PC-9 (cell line): ENCODE results near the gene OR10J1.

Experiments
- CTCF ChIP-seq: fragments of 200-600 bp; sonication (generic); conservative IDR thresholded peaks from 2 replicates; pipeline ENCODE4 v1.6.1; 2017; ENCODE audit warnings: mixed run types, antibody characterized with exemption, mild to moderate bottlenecking, moderate library complexity
- EZH2 ChIP-seq: fragments of 200-600 bp; sonication (generic); IDR thresholded peaks from 2 replicates; pipeline ENCODE4 v1.8.0; 2017; ENCODE audit warnings: antibody characterized with exemption, low read depth

GRCh38 chr1:159442428-159442827 is 2.9 kb downstream of the OR10J1 start:
- TF ChIP-seq CTCF (no peak), EZH2 (no peak)
